Esophagus muscularis mucosa (tissue), 4 donors: ENCODE results near the gene USP22. TPM values are rescaled to one million over a fixed set of nuclear protein-coding genes. Genes with fewer than 3 reads are reported as not detected.

Source experiments
- DNase-seq: peaks from one replicate; pipeline ENCODE4 v3.0.0-alpha.2; 2017; ENCODE audit errors: extremely low spot score
- H3K27ac ChIP-seq, 4 donors: fragments of 200-600 bp; sonication (generic); replicated peaks in 1 of 4; 1 replicate in 3 of 4; 2 replicates in 1 of 4; pipeline ENCODE4 v1.5.1; 2016 to 2019; ENCODE audit warnings: mild to moderate bottlenecking in 1 of 4
- H3K27me3 ChIP-seq, 4 donors: fragments of 200-600 bp; sonication (generic); one replicate each; pipeline versions ENCODE4 v1.5.1 to v1.6.0; 2016 to 2019
- H3K36me3 ChIP-seq, 4 donors: fragments of 200-600 bp; sonication (generic); one replicate each; pipeline ENCODE4 v1.5.1; 2016 to 2019
- H3K4me1 ChIP-seq, 4 donors: fragments of 200-600 bp; sonication (generic); one replicate each; pipeline ENCODE4 v1.5.1; 2016 to 2019
- H3K4me3 ChIP-seq, 4 donors: fragments of 200-600 bp; sonication (generic); 1 replicate in 2 of 4; 2 replicates in 2 of 4; pipeline ENCODE4 v1.5.1; 2016 to 2019; ENCODE audit warnings: mild to moderate bottlenecking in 4 of 4, moderate library complexity in 1 of 4
- H3K9me3 ChIP-seq, 4 donors: fragments of 200-600 bp; sonication (generic); 1 replicate in 3 of 4; 2 replicates in 1 of 4; pipeline ENCODE4 v1.5.1; 2016 to 2019
- EP300 ChIP-seq: sonication (generic); formaldehyde crosslinking; IDR thresholded peaks from one replicate; pipeline ENCODE4 v1.6.1; 2017; ENCODE audit warnings: antibody characterized with exemption
- POLR2A ChIP-seq: fragments of 450-650 bp; IDR thresholded peaks from one replicate; pipeline ENCODE4 v1.6.1; 2017; ENCODE audit warnings: antibody characterized with exemption, moderate library complexity, mild to moderate bottlenecking, low read depth
- POLR2AphosphoS5 ChIP-seq, 2 donors: sonication (generic); formaldehyde crosslinking; IDR thresholded peaks; one replicate each; pipeline ENCODE4 v1.6.1; 2017; ENCODE audit warnings: antibody characterized with exemption in 2 of 2
- WGBS: methylation state at CpG from one replicate; pipeline ENCODE4 v1.1.5; 2018; 5-methylcytosine and 5-hydroxymethylcytosine counted together
- intact Hi-C: fragments of 100-400 bp; cut with DNase I; formaldehyde crosslinking; loops from one replicate; pipeline ENCODE4 v1.15.1; 2023
- total RNA-seq, 4 donors: library from RNA; depleted of rRNA; stranded (reverse); fragments of >200 nt; gene quantifications; one replicate each; pipeline versions ENCODE4 v1.1.0 to v1.2.1, GENCODE V29; 2016
- TF ChIP-seq, protein P1 (sequence below), 3 experiments: fragments of 200-600 bp in 2 of 3; fragments of 450-650 bp in 1 of 3; sonication (generic) in 2 of 3; IDR thresholded peaks; one replicate each; pipeline ENCODE4 v1.5.1; 2017 to 2019; ENCODE audit warnings: antibody characterized with exemption in 3 of 3, mild to moderate bottlenecking in 2 of 3, moderate library complexity in 1 of 3

The USP22 gene
- total RNA-seq, 4 donors from 2014 or later: 78.5 to 135 (median 112) TPM

DNA sequence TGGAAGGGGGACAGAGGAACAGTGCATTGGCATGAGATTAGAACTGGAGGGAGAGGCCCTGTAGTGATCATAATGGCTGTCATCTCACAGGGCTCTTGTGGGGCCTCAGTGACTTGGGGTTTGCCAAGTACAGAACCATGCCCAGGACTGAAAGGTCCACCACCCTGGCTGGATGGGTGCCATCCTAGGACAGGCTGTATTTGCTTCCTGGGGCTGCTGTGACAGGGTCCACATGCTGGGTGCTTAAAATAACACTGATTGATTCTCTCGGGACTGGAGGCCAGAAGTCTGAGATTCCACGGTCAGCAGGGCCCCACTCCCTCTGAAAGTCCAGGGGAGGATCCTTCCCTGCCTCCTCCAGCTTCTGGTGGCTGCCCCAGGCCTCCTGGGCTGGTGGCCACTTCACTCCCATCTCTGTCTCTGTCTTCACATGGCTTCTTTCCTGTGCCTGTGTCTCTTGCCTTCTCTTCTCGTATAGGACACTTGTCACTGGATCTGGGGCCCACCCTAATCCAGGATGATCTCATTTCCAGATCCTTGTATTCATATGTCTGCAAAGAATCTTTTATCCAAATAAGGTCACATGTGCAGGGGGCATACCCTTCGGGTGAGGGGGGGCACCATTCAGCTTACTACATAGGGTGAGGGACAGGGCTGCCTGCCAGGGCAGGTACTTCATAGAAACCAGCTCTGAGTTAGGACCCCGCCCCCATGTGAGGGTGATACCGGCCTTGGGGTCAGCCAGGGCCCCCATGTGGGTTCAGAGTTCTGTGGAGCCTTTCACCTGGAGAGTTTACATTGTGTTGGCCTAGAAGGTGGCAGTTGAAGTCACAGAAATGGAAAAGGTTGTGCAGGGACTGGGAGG, 52.6 kb downstream of the USP22 start:
- Histone ChIP-seq H3K36me3 (no peaks in the 10 kb centered on the region), H3K4me1 (peaks cover 5 to 21% (median 13%) of the 10 kb centered on the region in 4 donors), H3K27me3 (no peaks in the 10 kb centered on the region), H3K4me3 (no peak overlapping the region), H3K9me3 (no peaks in the 10 kb centered on the region), H3K27ac (no peak overlapping the region)
- intact Hi-C loops: loop anchor here (5.0 to 10.0 kb wide), 3 partner anchors 55 to 765 kb away; no protein-coding TSS in a partner anchor
- WGBS: 88% methylated on average over 6 of the region's 6 CpGs
- no peak for DNase-seq
- TF ChIP-seq, protein P1, sequence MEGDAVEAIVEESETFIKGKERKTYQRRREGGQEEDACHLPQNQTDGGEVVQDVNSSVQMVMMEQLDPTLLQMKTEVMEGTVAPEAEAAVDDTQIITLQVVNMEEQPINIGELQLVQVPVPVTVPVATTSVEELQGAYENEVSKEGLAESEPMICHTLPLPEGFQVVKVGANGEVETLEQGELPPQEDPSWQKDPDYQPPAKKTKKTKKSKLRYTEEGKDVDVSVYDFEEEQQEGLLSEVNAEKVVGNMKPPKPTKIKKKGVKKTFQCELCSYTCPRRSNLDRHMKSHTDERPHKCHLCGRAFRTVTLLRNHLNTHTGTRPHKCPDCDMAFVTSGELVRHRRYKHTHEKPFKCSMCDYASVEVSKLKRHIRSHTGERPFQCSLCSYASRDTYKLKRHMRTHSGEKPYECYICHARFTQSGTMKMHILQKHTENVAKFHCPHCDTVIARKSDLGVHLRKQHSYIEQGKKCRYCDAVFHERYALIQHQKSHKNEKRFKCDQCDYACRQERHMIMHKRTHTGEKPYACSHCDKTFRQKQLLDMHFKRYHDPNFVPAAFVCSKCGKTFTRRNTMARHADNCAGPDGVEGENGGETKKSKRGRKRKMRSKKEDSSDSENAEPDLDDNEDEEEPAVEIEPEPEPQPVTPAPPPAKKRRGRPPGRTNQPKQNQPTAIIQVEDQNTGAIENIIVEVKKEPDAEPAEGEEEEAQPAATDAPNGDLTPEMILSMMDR (IDR thresholded peaks at IDR 0.05): no peak
- no peak for TF ChIP-seq POLR2AphosphoS5 (IDR thresholded peaks at IDR 0.05)
- TF ChIP-seq POLR2A: no peak
- TF ChIP-seq EP300: no peak

DNA sequence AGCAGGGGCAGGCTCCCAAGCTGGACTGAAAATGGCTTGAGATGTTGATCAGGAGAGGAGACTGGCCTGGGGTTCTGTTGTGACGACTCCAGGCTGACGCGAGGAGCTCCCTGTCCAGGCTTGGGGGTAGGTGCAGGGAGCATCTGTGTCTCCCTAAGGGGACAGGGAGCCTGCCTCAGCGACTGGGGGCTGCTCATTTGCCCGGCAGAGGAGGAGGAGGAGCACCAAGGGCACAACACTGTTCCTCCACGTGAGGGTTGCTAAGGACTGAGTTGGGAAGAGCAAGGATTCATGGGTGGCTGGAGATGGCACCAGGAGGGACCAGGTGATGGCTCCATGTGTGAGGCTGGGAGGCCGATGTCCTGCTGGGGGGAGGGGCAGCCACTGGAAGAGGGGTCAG, 53.3 kb downstream of the USP22 start:
- Histone ChIP-seq H3K27ac (no peak overlapping the region), H3K9me3 (no peaks in the 10 kb centered on the region), H3K4me1 (peaks cover 5 to 21% (median 13%) of the 10 kb centered on the region in 4 donors), H3K27me3 (no peaks in the 10 kb centered on the region), H3K36me3 (no peaks in the 10 kb centered on the region), H3K4me3 (no peak overlapping the region)
- WGBS: 88% methylated on average over 6 of the region's 7 CpGs
- intact Hi-C loops: no loop called here
- TF ChIP-seq POLR2AphosphoS5 (IDR thresholded peaks at IDR 0.05): no peak
- no peak for TF ChIP-seq EP300
- TF ChIP-seq POLR2A: no peak
- TF ChIP-seq, protein P1 (IDR thresholded peaks at IDR 0.05): no peak
- DNase-seq: no peak

DNA sequence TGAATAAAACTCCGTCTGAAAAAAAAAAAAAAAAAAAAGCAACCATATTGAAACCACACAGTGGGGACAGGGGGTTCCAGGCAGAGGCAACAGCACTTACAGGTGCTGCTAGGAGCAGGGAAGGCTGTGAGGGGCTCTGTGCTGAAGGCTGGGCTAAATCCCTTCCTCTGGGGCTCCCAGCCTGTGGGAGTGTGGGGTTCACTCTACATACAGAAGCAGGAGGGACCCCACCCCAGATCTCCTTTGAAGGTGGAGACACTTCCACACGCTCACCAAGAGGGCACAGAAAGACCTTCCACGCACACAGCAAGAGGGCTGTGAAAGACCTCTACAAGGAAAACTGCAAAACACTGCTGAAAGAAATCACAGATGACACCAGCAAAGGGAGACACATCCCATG, 53.9 kb downstream of the USP22 start:
- H3K27ac ChIP-seq: no peak overlapping the region
- intact Hi-C loops: no loop called here
- H3K4me3 ChIP-seq: no peak overlapping the region
- peaks cover 5 to 21% (median 13%) of the 10 kb centered on the region in 4 donors for H3K4me1 ChIP-seq
- H3K9me3 ChIP-seq: no peaks in the 10 kb centered on the region
- DNase-seq: no peak
- no peaks in the 10 kb centered on the region for H3K27me3 ChIP-seq
- TF ChIP-seq POLR2AphosphoS5 (IDR thresholded peaks at IDR 0.05) (no peak), EP300 (no peak), POLR2A (no peak)
- TF ChIP-seq, protein P1 (IDR thresholded peaks at IDR 0.05): no peak
- H3K36me3 ChIP-seq: no peaks in the 10 kb centered on the region
- WGBS: 87% methylated on average over 3 of the region's 3 CpGs

DNA sequence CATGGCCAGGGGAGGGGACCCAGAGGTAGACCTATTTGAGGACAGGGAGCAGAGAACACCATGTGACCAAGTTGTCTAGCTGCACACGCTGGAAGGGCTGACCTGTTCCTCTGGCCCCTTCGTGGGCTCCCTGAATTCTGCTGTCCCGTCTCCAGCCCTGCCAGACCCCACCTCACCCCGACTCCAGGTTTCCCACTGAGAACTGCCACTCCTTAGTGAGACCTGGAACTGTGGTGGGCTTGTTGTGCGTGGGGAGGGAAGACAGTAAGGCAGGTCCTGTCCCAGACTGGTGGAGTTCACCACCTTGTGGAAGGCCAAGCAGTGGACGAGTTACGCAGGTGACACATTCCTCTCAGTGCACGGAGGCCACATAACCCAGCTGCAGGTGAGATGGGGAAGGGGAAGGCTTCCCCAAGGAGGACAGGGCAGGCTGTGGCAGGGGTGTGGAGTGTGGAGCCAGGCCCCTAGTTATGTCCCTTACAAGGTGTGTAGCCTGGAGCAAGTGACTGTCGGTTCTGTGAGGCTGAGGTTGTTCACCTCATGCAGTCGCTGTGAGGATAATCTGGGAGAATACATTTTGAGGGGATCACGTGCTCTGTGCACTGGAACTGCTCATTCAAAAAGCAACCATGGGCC, 54.7 kb downstream of the USP22 start:
- 88% methylated on average over 10 of the region's 11 CpGs for WGBS
- no peaks in the 10 kb centered on the region for H3K36me3 ChIP-seq
- no peaks in the 10 kb centered on the region for H3K9me3 ChIP-seq
- no peak overlapping the region for H3K27ac ChIP-seq
- H3K4me3 ChIP-seq: no peak overlapping the region
- TF ChIP-seq POLR2AphosphoS5 (IDR thresholded peaks at IDR 0.05): no peak
- no peak for TF ChIP-seq POLR2A
- TF ChIP-seq, protein P1 (IDR thresholded peaks at IDR 0.05): no peak
- no peak for TF ChIP-seq EP300
- peaks cover 5 to 18% (median 10%) of the 10 kb centered on the region in 4 donors for H3K4me1 ChIP-seq
- intact Hi-C loops: no loop called here
- DNase-seq: no peak
- no peaks in the 10 kb centered on the region for H3K27me3 ChIP-seq
